ENCODE measurements around the gene JHY.
A peak's percentile ranks its signal among the peaks of the same experiment; 100 is the strongest.

JHY gene

DNA sequence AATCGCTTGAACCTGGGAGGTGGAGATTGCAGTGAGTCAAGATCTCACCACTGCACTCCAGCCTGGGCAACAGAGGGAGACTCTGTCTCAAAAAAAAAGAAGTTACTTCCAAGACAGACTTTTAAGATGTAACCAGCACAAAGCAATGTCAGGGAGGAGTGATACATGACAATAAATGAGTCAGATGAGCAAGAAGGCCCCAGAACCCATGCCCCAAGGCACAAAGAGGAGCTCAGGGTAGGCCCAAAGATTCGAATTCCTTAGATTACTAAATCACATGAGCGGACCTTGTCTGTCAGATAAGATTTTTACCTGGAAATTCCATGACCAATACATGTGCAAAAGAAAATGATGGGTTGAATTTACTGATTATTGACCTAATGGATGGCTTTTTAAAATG, 10.5 kb upstream of the JHY start:
- no peak for DNase-seq

DNA sequence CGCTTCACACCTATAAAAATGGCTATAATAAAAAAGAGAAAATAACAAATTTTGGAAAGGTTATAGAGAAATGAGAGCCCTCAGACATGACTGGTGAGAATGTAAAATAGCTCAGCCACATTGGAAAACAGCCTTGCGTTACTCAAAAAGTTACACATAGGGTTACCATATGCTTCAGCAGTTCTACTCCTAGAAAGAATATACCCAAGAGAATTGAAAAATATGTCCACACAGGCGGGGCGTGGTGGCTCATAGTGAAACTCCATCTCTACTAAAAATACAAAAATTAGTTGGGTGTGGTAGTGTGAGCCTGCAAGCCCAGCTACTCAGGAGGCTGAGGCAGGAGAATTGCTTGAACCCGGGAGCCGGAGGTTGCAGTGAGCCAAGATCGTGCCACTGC, 7.6 kb upstream of the JHY start:
- no peak for DNase-seq

DNA sequence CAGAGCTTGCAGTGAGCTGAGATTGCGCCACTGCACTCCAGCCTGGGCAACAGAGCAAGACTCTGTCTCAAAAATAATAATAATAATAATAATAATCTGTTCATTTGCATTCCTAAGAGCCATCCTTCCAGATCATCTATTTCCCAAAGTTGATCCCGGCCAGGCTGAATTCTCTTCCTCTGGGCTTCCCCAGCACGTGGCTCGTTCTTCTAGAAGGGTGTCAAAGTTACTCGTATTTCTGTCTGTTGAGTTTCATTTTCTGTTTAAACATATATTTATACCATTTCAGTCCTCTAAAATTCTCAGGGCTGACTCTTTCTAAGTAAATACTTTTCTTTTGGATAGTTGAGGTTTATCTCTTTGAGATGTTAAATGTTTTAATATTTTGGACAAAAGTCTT, 4.8 kb upstream of the JHY start:
- no peak for DNase-seq

DNA sequence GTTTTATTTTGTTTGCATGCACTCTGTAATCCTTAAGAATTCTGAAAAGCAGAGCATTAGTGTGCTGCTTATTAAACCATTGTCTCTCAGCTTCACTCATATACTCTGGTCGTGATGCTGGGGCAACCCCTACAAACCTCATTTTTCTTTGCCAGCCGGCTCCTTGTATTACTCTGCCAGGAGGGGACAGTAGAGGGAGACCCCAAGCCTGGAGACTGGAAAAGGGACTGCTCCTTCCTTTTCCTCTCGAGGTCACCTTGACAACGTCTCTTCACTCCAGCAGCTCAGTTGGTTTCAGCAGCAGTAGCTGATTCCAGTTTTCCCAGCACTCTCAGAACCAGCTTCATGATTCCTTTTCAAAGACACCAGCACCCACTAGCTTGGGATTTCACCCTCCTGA, 2.8 kb upstream of the JHY start:
- DNase-seq = no peak

DNA sequence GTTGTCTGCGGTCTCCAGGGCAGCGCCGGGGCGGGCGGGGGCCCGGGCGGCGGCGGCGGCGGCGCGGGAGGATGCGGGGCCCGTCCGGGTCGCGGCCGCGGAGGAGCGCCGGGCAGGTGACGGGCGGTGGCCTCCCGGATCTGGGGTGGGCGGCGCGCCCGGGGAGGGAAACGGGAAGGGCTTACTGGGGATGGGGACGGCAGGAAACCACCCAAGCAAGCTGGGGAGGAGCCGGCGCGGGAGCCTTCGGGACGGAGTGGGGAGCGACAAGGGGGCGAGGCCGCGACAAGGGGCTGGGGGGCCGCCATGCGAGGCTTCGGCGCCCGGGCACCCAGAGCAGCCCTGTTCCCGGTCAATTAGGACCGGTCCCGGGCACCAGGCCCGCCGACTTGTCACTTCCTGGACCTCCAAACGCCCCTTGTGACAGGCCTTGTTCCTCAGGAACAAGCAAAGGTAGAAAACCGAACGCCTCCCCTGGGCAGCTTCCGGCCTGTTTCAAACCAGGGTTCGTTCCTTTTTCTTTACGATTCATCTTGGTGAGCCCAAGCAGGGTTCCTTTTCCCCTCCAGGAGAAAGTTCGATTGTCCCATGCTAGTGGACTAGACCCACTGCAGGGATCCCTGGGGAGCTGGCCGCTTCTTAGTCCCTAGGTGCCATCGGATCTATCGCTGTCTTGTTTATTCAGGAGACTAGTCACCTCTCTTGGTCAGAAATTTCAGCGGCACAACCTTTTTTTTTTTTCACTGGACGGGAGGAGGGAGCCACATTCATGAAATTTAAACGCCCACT, 492 bp downstream of the JHY start:
- DNase-seq = peak; percentile 58

DNA sequence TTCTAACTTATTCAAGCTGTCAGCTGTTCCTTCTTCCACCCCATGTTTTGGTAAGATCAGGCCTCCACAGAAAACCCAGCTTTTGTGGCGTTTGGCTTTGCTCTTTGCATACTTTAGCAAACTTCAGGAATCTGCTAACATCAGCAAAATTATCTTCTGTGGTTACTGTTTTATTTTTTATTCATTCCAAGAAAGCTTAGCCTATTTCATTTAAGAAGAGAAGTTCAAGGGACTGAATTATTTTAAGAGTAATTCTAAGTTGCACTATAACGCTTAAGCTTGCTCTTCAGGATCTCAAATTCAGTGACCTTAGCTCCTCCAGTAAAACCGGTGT, 1.1 kb downstream of the JHY start:
- no peak for DNase-seq

GRCh38 chr11:122888162-122888561, 5.6 kb downstream of the JHY start:
- DNase-seq = no peak

DNA sequence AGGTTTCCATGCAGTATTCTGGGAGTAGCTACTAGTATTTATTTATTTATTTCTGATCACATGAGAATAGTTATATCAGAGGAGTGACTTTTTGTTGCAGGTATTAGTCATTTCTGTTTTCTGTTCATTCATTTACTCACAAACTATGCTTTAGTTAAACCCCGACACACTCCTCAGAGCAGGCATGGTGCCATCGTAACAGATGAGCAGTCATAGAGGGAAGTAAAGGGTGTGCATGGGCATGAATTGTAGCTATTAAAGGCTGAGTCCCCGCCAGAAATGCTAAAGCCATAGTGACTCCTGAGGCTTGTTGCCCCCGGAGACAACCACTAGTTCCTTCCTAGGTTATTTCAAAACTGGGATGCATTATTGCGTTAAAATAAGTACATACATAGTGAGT, 10.6 kb downstream of the JHY start:
- no peak for DNase-seq

DNA sequence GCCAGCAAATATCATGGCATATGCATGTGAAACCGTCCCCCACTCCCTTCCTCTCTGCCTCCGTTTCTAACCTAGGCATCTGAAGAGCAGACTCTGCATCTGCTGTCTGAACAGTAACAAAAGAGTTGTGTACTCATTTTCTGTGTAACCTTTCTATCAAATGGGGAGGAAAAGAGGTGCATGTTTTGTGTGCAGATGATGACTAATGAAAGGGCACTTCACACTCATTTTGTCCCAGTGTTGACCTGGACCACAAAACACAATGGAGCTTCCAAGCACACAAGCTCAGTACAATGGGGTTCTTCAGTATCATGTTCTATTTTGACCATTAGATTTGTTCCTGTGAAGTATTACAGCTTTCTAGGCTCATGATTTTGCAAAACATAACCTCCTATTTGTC, 13.0 kb downstream of the JHY start:
- no peak for DNase-seq

DNA sequence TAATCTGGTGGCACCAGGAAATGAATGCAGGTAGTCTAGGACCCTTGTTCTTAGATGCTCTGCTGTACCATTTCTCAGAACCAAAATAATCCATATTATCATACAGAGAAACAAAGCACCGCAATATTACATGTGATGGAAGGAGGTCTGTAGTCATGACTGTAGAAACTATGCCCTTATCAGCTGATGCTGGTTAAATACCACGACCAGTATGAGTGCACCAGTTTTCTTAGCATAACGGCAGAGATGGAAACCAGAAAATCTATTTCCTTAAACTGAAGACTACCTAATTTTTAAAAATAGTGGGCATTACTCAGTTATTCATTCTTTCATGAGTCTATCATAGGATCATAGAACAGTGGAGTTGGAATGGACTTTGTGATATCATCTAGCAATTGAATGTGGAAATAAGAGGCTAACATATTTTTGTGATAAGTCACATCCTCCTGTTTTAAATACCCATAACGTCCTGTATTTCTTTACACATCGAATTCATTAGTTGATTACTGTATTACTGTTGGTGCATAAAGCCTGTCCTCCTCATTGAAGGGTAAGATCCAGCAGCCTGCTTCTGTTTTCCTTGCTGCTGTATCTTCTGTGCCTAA, 15.1 kb downstream of the JHY start:
- no peak for DNase-seq

- DNase-seq = no peak
Observed at GRCh38 chr11:122898799-122899198, 16.2 kb downstream of the JHY start.

GRCh38 chr11:122900587-122901202, 18.1 kb downstream of the JHY start:
- DNase-seq = no peak

GRCh38 chr11:122902951-122903350, 20.4 kb downstream of the JHY start:
- DNase-seq = no peak

GRCh38 chr11:122910775-122911174, 28.2 kb downstream of the JHY start:
- no peak for DNase-seq

GRCh38 chr11:122917311-122917710, 34.8 kb downstream of the JHY start:
- DNase-seq = no peak

GRCh38 chr11:122918734-122919133, 36.2 kb downstream of the JHY start:
- DNase-seq = no peak

- no peak for DNase-seq
Observed at GRCh38 chr11:122920579-122920978, 38.0 kb downstream of the JHY start.

DNA sequence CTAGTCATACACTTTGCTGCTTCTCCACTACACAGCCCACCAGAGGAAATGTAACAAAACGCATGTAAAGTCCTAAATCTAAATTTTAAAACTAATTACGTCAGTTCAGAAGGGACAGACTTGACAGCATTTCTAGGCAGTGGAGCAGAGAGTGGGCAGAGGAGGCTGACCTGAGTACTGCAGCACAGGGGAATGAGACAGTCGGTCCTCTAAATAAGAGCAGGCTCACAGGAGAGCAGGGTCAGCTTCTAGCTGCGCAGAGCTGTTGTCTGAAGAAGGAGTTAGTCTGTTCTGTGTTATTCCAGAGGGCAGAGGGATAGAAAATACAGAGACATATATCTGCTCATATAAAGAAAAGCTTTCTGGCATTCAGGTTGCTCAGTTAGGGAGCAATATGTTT, 40.3 kb downstream of the JHY start:
- no peak for DNase-seq

DNA sequence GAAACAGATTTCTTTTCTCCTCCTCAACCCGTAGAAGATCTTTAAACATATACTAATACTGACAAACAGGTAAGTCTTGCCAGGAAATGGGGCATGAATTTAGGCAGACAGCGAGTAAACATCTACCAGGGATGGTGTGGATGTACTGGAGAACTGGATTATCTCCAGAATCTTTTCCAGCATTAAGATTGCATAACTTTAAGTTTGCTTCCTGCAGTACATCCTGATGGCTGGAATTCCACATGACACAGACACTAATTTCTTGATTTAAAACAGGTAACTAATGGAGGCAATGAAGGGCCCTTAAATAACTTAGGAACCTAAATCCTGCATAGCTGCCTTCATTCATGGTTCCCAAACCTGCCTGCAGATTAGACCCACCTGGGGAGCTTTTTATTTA, 40.7 kb downstream of the JHY start:
- no peak for DNase-seq

DNA sequence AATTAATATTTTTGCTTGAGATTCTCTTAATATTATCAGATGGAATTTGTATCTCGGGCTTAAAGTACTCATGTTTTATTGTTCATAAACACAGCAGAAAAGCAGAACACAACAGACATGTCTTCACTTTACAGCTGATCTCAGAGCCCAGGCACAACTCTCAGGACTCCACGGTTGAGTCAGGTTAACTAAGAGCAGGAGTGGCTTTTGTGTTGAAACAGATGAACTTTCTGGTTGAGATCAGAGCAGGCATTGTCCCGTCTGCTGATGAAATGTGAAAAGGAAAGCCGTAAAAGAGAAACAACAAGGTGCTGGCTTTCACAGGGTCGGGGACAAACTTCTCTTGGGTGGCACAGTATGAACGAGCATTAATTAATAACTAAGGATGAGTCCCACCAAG, 49.0 kb downstream of the JHY start:
- no peak for DNase-seq

DNA sequence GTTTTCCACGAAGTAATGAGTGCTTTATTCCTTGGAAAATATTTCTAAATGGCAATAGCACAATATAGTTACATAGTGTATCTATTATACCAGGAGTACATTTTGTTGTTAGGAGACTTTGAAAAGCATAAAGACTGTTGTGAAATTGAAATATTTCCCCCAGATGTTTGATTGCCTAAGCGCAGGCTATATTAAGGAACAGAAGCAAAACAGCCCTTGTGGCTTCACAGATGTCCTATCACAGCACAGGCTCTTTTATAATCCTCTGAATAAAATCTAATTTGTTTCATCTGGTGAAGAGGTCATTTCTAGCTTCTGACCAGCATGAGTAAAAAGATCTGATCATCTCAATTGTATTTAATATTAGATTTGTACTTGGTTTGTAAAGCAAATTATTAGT, 50.9 kb downstream of the JHY start:
- no peak for DNase-seq

GRCh38 chr11:122937983-122938382, 55.4 kb downstream of the JHY start:
- DNase-seq = no peak

GRCh38 chr11:122938557-122938956, 56.0 kb downstream of the JHY start:
- DNase-seq = no peak

DNA sequence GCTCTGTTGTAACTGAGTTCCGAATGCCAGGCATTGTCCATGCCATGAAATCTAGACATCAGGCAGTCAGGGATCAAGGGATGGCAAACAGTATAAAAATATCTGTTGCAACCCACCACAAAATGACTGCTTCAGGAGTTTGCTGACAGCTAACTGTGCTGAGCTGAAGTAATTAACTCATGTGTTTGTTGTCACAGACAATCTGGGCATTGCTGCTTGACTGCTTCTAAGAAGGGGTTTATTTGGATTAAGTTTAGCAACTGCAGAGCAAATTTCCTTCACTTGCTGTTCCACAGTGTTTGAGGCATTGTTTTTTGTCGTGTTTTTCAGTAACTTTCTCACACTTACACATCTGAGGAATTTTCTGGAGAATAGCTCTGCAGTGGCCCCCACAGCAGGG, 68.7 kb downstream of the JHY start:
- no peak for DNase-seq

DNA sequence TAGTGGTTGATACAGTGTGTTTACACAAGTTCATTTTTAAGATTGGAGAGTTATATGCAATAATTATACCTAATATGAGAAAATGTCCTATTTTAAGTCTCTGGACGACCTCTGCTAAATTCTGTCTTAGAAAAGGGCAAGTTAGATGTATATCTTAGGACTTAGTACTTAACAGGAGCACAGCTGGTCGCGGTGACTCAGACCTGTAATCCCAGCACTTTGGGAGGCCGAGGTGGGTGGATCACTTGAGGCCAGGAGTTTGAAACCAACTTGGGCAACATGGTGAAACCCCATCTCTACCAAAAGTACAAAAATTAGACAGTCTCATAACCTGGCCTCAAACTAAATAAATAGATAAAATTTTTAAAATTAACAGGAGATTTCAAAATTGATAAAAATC, 71.9 kb downstream of the JHY start:
- no peak for DNase-seq

Data from activated naive CD4-positive, alpha-beta T cell treated with anti-CD3 and anti-CD28 coated beads, Interleukin-2, amount 50 U/mL, for 16 hours (primary cell).